HepG2 (cell line): ENCODE measurements around the gene SERHL2. TPM values are rescaled to one million over a fixed set of nuclear protein-coding genes. Genes with fewer than 3 reads are reported as not detected.

Experiments used
- ATF7-NPFF ChIP-seq: sonication (generic); formaldehyde crosslinking; IDR thresholded peaks from 2 replicates; pipeline ENCODE4 v1.8.1; 2023; ENCODE audit warnings: mild to moderate bottlenecking, low read depth, missing genetic modification reagents, moderate library complexity
- BRCA1 ChIP-seq: sonication (generic); formaldehyde crosslinking; IDR thresholded peaks from 2 replicates; pipeline ENCODE4 v1.4.0; 2020; ENCODE audit warnings: missing genetic modification reagents
- BRD4 ChIP-seq: sonication (generic); formaldehyde crosslinking; IDR thresholded peaks from 2 replicates; pipeline ENCODE4 v1.4.0; 2020; ENCODE audit warnings: missing genetic modification reagents
- ELF3 ChIP-seq: IDR thresholded peaks from 2 replicates; pipeline ENCODE4 v1.6.1; 2016; ENCODE audit warnings: missing genetic modification reagents, missing compliant biosample characterization
- FOSL1 ChIP-seq: sonication (generic); formaldehyde crosslinking; IDR thresholded peaks from 2 replicates; pipeline ENCODE4 v1.9.0; 2021; ENCODE audit warnings: missing genetic modification reagents, borderline replicate concordance
- FOXK2 ChIP-seq: fragments of 450-650 bp; IDR thresholded peaks from 2 replicates; pipeline ENCODE4 v1.6.1; 2016
- FOXP1 ChIP-seq, 2 experiments: fragments of 450-650 bp in 1 of 2; IDR thresholded peaks; 2 replicates each; pipeline ENCODE4 v1.6.1; 2017 to 2018; ENCODE audit warnings: antibody characterized with exemption in 1 of 2
- GATA4 ChIP-seq: sonication (generic); IDR thresholded peaks from 2 replicates; pipeline ENCODE4 v1.6.1; 2016; ENCODE audit warnings: antibody characterized with exemption, low read depth, borderline replicate concordance
- GTF2F1 ChIP-seq: fragments of 150-350 bp; IDR thresholded peaks from 2 replicates; pipeline ENCODE4 v1.6.1; 2014; ENCODE audit warnings: low read length
- IRF1 ChIP-seq: sonication (generic); formaldehyde crosslinking; IDR thresholded peaks from 2 replicates; pipeline ENCODE4 v1.4.0; 2020; ENCODE audit warnings: low read depth, mild to moderate bottlenecking, missing genetic modification reagents
- NR1H2 ChIP-seq: sonication (generic); formaldehyde crosslinking; IDR thresholded peaks from 2 replicates; pipeline ENCODE4 v1.8.1; 2022; ENCODE audit warnings: low read depth, missing genetic modification reagents, borderline replicate concordance
- ONECUT2 ChIP-seq: sonication (generic); formaldehyde crosslinking; IDR thresholded peaks from 2 replicates; pipeline ENCODE4 v1.4.0; 2020; ENCODE audit warnings: missing genetic modification reagents
- REST ChIP-seq, 2 experiments: IDR thresholded peaks; 2 replicates each; pipeline ENCODE4 v1.6.1; 2011 to 2012; ENCODE audit warnings: low read length in 2 of 2, borderline replicate concordance in 1 of 2, low read depth in 1 of 2, mild to moderate bottlenecking in 1 of 2, moderate library complexity in 1 of 2
- TBL1XR1 ChIP-seq: fragments of 150-350 bp; IDR thresholded peaks from 2 replicates; pipeline ENCODE4 v1.6.1; 2014; ENCODE audit warnings: borderline replicate concordance, low read length; ENCODE audit not compliant: partially characterized antibody
- U2AF2 ChIP-seq: fragments of 200-400 bp; formaldehyde crosslinking; IDR thresholded peaks from 2 replicates; pipeline ENCODE4 v1.6.1; 2017; ENCODE audit warnings: low read depth, mild to moderate bottlenecking, low read length
- XBP1 ChIP-seq: sonication (generic); formaldehyde crosslinking; IDR thresholded peaks from 2 replicates; pipeline ENCODE4 v1.5.0; 2020; ENCODE audit warnings: missing genetic modification reagents
- ZFP36L2 ChIP-seq: sonication (generic); formaldehyde crosslinking; IDR thresholded peaks from 2 replicates; pipeline ENCODE4 v1.4.0; 2020; ENCODE audit warnings: missing genetic modification reagents
- ZFP90 ChIP-seq: sonication (generic); formaldehyde crosslinking; IDR thresholded peaks from 2 replicates; pipeline ENCODE4 v1.8.0; 2022; ENCODE audit warnings: missing genetic modification reagents, mild to moderate bottlenecking, inconsistent platforms, borderline replicate concordance
- ZHX1 ChIP-seq: sonication (generic); formaldehyde crosslinking; IDR thresholded peaks from 2 replicates; pipeline ENCODE4 v1.8.1; 2022; ENCODE audit warnings: low read depth, mild to moderate bottlenecking, missing genetic modification reagents
- ZNF138 ChIP-seq: sonication (generic); formaldehyde crosslinking; IDR thresholded peaks from 2 replicates; pipeline ENCODE4 v1.5.0; 2020; ENCODE audit warnings: mild to moderate bottlenecking, low read depth, missing genetic modification reagents
- ZNF180 ChIP-seq: sonication (generic); formaldehyde crosslinking; IDR thresholded peaks from 2 replicates; pipeline ENCODE4 v1.4.0; 2020; ENCODE audit warnings: low read depth, missing genetic modification reagents, borderline replicate concordance
- ZNF256 ChIP-seq: sonication (generic); formaldehyde crosslinking; conservative IDR thresholded peaks from 2 replicates; pipeline ENCODE4 v1.4.0; 2020; ENCODE audit warnings: missing genetic modification reagents
- ZNF75D ChIP-seq: sonication (generic); formaldehyde crosslinking; IDR thresholded peaks from 2 replicates; pipeline ENCODE4 v1.8.1; 2023; ENCODE audit warnings: missing genetic modification reagents, mild to moderate bottlenecking, borderline replicate concordance
- ZNF879 ChIP-seq: sonication (generic); formaldehyde crosslinking; IDR thresholded peaks from 2 replicates; pipeline ENCODE4 v1.8.1; 2023; ENCODE audit warnings: missing genetic modification reagents
- polyA plus RNA-seq, 8 experiments: library from polyadenylated mRNA; depleted of rRNA in 3 of 8; stranded (reverse) in 7 of 8; unstranded in 1 of 8; fragments of >200 nt; fragmentation: Illumina TruSeq in 4 of 8; extraction: Trizol in 4 of 8; gene quantifications; 2 replicates each; pipeline versions ENCODE4 v1.2.1 to v1.2.3, GENCODE V29; 2011 to 2016; ENCODE audit warnings: low read depth in 4 of 8, missing spikeins in 1 of 8, mixed read lengths in 1 of 8; ENCODE audit not compliant: insufficient read depth in 1 of 8
- total RNA-seq, 5 experiments: library from RNA; depleted of rRNA; stranded (reverse); fragments of >200 nt; fragmentation: Illumina TruSeq; extraction: Trizol; gene quantifications; 2 replicates each; pipeline ENCODE4 v1.2.3, GENCODE V29; 2016; ENCODE audit warnings: low read depth in 1 of 5

Gene SERHL2
- total and polyA plus RNA-seq, 2 of the 13 experiments (the other 11 are each of a cell fraction or from before 2014, with no cell fraction given): 1.0 to 1.8 TPM

GRCh38 chr22:42601879-42602465 is 48.2 kb downstream of the SERHL2 start (continued):
- TF ChIP-seq REST (IDR thresholded peaks at IDR 0.05; ENCODE audit: borderline replicate concordance in 1 of 2, low read depth in 1 of 2, low read length in 2 of 2) (peak in 1 of 2 experiments; percentile 46; a peak in 1 of 4 replicates), ATF7-NPFF (CRISPR knock-in tag) (no peak), ZNF180 (CRISPR knock-in tag) (no peak), ZNF256 (no peak), U2AF2 (no peak), TBL1XR1 (no peak), ZNF879 (CRISPR knock-in tag) (no peak), ZHX1 (0 out of 2 replicates have a peak, but pooled peaks have one; percentile 39), IRF1 (CRISPR knock-in tag) (no peak), ZFP36L2 (CRISPR knock-in tag) (no peak), BRCA1 (CRISPR knock-in tag) (no peak), ZNF75D (CRISPR knock-in tag) (no peak), XBP1 (CRISPR knock-in tag) (no peak), ZFP90 (no peak), ONECUT2 (CRISPR knock-in tag) (peak; percentile 22; the same call in 1 of the 2 replicates), NR1H2 (CRISPR knock-in tag) (no peak), ZNF138 (CRISPR knock-in tag) (no peak), FOSL1 (CRISPR knock-in tag) (no peak), GTF2F1 (no peak), FOXK2 (no peak; the same call in 1 of the 2 replicates), GATA4 (no peak), FOXP1 (IDR thresholded peaks at IDR 0.05) (no peak), FOXP1 (CRISPR knock-in tag; IDR thresholded peaks at IDR 0.05) (peak; percentile 5; the same call in 1 of the 2 replicates), ELF3 (CRISPR knock-in tag) (peak; percentile 78), BRD4 (CRISPR knock-in tag) (no peak)
